Activated CD8-positive, alpha-beta memory T cell treated with anti-CD3 and anti-CD28 coated beads, Interleukin-2, amount 50 U/mL, for 24 hours (primary cell): ENCODE results near the gene EXOSC5.
"Not testable (repeated sequence)": the region's sequence is repeated elsewhere in the genome, so short reads cannot be mapped to it uniquely, and the experiment has no call there.

Source experiments
- DNase-seq: peaks from one replicate; pipeline ENCODE4 v3.0.0-alpha.2; 2020; ENCODE audit errors: extremely low read depth

EXOSC5 gene

DNA sequence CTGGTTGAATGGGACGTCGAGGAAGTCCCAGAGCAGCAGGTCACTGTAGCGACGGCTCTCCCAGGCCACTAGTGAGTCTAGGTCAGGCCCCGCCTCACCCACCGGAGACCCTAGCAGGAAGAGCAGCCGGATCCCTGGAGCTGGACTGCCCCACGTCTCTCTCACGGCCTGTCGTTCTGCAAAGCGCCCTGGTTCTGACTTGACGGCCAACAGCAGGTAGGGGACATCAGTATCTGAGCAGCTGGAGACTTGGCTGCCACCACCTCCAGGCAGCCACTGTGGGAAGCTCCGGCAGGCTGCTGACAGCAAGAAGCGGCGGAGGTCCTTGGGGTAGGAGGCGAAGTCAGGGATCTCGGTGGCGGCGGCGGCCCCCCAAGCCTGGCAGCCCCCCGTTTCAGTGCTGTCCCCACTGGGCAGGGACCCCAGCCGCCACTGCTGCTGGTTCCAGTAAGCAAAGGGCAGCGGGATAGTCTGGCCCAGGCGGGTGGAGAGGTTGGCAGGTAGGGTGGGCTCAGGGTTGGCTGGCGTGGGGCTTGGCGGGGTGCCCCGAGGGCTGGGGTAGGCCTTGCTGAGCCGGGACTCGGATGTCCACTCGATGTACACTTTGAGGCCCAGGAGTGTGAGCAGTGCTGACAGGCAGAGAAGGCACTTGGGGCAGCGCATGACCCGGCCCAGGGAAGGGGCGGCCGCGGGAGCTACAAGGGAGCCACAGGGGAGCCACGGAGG lies 29.1 kb upstream of the EXOSC5 start:
- no peak for DNase-seq

DNA sequence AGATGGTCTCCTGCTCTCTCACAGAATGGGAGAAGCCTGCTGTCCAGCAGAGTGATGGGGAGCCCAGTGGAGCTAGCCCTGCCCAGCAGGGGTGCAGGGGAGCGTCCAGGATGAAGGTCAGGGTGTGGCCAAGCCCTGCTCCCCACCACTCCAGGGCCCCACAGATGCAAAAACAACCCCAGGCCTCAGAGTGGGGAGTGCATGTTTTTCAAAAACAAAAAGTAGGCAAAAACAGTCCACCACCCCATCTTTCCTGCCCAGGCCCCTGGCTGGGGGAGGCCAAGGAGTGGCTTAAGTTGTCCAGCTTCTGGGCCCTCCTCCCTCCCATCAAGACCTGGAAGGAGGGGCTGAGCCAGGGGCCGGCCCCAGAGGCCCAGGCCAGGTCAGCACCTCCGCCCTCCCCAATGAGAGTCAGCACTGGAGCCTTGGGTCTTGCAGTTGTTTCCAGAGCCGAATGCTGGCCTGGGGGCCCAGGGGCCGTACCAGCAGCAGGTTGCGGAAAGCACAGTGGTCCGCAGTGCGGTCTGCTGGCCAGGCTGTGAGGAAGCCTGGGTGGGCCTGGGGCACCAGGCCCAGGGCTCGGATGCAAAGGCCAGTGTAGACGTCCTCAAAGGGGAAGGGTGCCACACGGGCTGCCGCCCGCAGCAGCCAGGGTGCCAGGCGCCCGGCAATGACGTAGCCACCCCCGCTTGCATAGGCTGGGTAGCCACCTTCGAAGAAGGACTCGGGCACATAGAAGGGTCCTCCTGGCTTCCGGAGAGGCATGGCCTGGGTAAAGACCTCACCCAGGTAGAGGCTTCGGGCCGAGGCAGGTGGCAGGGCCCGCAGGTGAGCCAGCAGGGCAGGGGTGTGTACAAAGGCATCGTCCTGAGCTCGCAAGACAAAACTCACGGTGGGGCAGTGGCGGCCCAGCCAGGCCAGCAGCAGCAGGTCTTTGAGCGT lies 28.3 kb upstream of the EXOSC5 start:
- DNase-seq, result no peak

DNA sequence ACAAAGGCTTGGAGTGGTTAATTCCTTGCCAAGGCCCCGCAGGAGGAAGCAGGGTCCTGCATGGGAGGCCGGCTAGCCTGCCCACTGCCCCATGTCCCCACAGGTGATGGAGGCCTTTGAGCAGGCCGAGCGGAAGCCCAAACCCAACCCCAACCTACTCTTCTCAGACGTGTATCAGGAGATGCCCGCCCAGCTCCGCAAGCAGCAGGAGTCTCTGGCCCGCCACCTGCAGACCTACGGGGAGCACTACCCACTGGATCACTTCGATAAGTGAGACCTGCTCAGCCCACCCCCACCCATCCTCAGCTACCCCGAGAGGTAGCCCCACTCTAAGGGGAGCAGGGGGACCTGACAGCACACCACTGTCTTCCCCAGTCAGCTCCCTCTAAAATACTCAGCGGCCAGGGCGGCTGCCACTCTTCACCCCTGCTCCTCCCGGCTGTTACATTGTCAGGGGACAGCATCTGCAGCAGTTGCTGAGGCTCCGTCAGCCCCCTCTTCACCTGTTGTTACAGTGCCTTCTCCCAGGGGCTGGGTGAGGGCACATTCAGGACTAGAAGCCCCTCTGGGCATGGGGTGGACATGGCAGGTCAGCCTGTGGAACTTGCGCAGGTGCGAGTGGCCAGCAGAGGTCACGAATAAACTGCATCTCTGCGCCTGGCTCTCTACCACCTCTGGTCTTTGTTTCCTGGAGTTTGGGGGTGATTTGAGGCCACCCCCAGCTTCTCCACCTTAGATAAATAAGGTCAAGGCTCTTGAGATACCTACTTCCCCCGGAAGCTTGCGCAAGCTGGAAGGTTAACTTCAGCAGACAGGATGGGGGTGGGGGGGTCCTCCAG lies 27.4 kb upstream of the EXOSC5 start:
- DNase-seq, result no peak

DNA sequence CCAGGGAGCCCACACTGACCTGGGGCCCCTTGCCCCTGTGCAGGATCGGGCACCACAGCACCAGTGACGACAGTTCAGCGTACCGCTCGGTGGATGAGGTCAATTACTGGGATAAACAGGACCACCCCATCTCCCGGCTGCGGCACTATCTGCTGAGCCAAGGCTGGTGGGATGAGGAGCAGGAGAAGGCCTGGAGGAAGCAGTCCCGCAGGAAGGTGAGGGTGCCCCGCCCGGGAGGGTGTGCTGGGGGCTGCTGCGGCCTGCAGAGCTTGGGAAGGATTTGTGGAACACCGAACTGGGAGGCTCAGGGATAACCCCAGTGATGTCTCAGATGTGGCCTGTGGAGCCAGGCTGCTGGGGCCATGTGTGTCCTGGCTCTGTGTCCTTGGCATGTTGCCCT lies 25.8 kb upstream of the EXOSC5 start:
- DNase-seq, result no peak

DNA sequence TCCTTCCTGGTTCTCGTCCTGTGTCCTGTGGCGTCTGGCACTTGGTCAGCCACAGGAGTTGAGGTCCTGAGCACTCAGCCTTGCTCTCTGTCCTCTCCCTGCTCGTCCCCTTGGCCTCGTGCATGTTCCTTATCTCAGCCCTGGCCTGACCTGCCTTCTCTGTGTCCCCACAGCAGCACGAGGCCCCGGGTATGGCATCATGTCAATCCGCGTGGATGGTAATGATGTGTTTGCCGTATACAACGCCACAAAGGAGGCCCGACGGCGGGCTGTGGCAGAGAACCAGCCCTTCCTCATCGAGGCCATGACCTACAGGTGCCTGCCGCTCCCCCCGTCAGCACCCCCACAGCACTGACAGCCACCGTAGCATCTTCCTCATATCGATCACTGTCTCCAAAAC lies 25.3 kb upstream of the EXOSC5 start:
- no peak for DNase-seq

DNA sequence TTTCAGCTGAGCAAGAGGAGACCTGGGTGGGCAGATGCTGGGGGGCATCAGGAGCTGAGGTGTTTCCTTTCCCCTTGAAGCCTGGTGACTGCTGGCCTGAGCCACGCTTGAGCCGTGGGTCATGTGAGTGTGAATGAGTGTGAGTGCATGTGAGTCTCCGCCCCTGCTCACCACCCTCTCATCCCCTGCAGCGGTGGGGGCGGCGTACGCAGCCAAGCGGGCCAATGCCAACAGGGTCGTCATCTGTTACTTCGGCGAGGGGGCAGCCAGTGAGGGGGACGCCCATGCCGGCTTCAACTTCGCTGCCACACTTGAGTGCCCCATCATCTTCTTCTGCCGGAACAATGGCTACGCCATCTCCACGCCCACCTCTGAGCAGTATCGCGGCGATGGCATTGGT lies 24.8 kb upstream of the EXOSC5 start:
- no peak for DNase-seq

DNA sequence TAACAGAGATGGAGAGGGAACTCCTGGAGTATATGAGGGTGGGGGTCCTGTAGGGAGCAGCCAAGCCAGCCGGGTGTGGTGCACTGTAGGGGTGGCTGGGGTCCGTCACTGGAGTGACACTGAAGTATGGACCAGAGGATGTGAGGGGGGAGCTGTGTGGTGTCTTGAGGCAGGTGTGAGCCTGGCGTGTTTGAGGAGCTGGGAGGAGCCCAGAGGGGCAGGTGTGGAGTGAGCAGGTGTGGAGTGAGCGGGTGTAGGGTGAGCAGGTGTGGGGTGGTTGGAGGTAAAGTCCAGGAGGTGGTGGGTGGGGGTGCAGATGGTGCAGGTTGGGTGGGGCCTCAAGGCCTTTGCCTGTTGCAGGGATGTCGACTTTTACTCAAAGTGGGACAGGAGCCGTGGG lies 24.2 kb upstream of the EXOSC5 start:
- no peak for DNase-seq

DNA sequence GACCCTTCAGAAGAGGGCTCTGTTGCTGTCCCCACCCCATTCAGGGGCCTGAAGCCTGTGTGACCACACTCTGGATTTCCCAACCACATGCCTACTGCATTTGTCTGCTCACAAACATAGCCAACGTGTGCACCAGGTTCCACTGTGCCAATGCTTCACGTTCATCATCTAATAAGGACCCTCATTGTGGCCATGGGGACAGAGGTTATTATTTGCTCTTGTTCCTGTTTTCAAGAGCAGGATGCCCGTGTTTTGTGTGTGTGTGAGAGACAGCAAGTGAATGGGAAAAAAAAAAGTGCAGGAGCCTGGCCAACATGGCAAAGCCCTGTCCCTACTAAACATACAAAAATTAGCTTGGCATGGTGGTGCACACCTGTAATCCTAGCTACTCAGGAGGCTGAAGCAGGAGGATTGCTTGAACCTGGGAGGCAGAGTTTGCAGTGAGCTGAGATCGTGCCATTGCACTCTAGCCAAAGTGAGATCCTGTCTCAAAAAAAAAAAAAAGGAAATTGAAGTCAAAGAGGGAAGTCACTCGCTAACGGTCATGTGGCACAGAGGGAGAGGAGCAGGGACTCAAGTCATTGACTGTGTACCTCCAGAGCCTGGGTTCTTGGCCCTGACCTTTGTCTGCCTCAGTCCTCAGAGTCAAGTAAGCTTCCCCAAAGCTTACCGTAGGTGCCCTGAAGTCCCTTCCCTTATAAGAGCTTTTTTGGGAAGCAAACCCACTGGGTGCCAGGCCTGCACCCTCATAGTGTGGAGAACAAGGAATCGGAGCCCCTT lies 23.1 kb upstream of the EXOSC5 start:
- DNase-seq, result no peak

DNA sequence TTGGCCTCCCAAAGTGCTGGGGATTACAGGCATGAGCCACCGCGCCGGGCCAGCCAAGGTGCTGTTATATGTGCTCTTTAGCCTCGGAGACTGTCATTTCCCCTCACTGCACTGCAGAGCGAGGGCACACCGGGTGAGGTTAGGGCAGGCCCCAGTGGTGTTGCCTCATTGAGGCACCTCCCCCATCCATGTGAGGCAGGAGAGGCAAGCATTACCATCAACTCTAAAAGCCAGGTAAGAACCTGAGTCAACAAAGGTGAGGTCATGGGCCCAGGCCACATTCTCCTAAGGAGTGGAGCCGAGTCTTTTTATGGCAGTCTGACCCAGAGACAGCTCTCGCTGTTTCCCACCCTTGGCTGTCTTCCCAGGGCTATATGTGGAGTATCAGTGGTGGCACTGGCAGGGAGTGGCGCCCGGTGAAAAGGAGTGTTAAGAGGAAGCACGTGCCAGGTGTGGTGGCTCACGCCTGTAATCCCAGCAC lies 19.1 kb upstream of the EXOSC5 start:
- DNase-seq, result no peak

DNA sequence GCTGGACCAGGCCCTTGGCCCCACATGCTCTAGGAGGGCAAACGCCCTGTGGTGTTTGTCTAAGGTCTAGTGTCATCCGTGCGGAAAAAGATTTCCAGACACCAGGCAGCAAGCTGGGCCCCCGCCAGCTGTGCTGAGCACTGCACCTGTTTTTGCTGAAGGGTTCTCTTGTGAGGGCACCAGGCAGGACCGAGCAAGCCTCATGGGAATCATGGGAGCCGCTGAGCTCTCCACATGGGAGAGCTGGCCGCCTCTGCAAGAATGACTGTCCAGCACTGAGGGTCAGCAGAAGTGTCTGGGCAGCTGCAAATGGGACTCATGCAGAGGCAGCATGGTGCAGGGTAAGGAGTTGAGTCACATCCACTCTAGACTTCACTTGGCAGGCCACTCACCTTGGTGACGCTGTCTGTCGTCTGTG lies 18.0 kb upstream of the EXOSC5 start:
- no peak for DNase-seq

DNA sequence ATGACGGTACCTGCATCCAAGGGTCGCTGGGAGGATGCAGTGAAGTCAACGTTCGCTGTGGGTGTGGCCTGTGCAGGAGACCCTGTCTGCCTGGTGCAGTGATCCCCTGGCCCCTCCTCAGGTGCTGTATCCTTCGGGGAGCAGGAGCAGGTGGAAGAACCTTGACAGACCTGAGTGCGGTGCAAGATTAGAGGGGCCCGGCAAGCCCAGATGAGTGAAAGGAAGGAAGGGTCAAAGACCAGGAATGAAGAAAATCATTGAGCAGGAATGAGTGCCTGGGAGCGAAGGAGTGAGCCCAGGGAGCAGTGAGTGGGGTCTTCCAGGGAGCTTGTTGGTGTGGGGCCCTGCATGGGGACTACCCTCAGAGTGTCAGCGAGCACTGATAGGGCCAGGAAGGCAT lies 17.3 kb upstream of the EXOSC5 start:
- DNase-seq, result no peak

DNA sequence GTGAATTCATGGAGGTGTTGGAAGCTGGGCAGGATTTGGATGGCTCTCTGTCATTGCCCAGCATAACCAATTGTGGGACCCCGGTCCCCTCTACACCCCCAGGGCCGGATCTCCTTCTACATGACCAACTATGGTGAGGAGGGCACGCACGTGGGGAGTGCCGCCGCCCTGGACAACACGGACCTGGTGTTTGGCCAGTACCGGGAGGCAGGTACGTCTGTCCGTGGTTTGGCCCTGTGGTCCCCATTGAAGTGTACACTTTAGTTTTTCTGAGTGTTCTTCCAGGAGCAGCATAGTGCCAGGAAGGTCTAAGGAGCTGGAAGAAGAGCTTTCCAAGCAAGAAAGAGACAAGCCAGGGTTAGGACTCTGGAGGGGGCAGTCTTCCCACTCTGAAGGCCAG lies 16.8 kb upstream of the EXOSC5 start:
- DNase-seq, result no peak

DNA sequence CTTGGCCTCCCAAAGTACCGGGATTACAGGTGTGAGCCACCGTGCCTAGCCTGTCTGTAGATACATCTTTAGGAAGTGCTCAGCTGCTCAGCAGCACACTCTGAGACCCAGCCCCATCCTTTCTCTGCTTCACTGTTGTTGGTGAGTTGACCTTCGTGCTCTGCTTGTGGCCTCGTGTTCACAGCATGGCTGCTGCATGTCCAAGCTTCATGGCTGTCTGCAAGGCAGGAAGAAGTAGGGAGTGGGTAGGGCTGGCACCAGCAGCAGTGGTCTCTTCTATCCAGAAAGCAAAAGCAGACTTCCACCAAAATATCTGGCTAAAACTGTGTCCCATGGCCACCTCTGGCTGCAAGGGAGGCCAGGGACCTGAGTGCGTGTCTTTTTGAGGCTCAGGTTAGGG lies 15.8 kb upstream of the EXOSC5 start:
- DNase-seq, result no peak

DNA sequence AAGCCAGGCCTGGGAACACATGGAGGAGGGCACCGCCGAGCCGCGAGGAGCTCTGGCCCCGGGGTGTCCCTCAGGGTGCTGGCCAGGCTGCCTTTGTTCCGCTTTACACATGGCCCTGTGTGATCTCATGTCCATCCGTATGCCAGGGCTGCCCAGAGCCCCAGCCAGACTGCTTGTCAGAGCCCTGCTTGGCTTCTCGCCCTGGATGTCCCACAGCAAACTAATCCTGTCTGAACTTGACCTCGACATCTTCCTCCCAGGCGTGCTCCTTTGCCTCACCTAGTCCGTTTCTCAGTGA lies 14.8 kb upstream of the EXOSC5 start:
- DNase-seq, result no peak

DNA sequence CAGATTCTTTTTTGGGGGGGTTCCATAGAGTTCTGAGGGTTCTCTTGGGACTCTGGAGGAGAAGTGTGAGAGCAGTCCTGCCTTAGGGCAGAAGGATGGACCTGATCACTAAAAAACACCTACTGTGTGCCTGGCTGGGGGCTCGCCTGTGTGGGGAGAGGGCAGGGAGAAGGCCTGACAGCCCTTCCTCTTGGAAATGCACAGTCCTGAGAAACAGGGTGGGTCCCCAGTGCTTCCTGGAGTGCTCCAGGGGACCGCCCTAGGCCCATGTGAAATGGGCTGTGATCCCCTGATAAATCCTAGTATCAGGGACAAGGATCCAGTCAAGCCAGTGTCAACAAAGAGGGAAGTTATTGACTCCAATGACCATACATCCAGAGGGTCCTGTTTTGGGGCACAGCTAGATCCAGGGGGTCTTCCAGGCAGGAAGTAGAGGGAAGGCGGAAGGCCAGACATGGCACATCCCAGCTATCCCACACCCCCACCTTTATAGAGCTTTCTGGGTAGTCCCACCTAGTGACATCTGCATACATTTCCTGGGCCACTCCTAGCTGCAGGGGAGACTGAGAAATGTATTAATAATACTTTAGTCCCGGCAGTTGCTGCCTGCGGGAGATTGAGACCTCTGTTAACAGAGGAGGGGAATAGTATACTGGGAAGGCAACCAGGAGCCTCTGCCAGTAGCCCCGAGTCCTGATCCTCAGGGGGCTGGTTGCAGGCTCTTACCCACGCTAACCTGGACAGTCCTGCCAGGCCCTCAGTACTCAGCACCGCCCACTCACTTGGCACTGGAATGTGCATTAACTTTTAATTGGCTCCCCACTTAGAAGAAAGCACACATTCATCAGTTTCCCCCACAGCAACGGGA lies 14.2 kb upstream of the EXOSC5 start:
- no peak for DNase-seq

DNA sequence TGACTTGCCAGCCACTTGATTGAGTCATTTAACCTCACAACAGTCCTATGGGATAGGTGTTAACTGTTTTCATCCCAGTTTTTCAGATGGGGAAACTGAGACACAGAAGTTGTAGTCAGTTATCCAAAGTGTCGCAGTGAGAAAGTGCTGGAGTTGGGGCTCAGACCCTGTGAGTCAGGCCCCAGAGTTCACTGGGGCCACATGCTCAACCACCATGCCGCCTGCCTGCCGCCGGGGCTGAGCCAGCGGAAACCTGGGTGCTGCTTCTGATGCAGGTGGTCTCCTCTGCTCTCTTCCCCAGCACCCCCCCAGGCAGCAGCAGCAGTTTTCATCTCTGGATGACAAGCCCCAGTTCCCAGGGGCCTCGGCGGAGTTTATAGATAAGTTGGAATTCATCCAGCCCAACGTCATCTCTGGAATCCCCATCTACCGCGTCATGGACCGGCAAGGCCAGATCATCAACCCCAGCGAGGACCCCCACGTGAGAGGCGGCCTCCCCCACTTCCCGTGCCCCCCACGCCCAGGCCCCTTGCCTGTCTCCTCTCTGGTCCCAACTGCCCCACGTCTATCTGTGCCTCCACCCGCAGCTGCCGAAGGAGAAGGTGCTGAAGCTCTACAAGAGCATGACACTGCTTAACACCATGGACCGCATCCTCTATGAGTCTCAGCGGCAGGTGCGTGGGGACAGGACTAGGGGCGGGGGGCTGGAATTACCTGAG lies 13.3 kb upstream of the EXOSC5 start:
- no peak for DNase-seq

DNA sequence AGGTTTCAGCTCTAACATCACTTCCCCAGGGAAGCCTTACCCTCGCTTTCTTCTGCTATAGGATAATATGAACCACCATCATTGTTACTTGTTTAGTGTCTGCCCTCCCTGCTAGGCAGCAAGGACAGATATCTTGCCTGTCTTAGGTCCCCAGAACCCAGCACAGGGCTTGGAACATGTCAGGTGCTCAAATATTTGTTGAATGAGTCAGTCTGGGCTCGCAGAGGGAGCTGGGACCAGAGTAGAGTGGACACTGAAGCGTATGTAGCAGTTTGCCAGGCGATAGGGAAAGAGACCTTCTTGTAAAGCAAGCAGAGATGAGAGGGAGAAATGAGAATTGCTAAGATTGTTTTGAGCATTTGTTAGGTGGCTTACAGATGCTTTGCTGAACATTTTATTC lies 12.1 kb upstream of the EXOSC5 start:
- no peak for DNase-seq

DNA sequence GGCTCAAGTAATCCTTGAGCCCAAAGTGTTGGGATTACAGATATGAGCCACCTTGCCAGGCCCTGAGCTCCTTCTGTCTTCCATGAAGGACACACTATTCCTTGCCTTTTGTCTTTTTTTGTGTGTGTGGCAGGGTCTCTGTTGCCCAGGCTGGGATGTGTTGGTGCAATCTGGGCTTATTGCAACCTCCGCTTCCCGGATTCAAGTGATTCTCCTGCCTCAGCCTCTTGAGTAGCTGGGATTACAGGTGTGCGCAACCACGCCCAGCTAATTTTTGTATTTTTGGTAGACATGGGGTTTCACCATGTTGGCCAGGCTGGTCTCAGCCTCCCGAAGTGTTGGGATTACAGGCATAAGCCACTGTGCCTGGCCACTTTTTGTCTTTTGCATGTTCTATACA lies 11.7 kb upstream of the EXOSC5 start:
- DNase-seq, result not testable (repeated sequence)

DNA sequence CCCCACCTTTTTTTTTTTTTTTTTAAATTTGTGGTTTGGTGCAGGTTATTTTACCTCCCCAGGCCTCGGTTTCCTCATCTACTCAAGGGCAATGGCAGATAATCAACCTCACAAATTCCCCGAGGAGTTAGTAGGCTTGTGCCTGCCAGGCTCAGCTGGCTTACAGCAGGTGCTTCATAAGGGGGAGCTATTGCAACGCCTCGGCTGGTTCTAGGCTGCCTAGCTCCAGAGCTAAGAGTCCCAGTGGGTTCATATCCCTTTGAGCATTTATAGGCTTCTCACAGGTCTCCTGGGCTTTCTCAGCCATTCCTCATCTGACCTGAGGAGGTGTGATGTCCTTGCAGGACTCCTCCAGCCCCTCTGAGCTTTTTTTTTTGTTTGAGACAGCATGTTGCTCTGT lies 11.1 kb upstream of the EXOSC5 start:
- DNase-seq, result no peak

DNA sequence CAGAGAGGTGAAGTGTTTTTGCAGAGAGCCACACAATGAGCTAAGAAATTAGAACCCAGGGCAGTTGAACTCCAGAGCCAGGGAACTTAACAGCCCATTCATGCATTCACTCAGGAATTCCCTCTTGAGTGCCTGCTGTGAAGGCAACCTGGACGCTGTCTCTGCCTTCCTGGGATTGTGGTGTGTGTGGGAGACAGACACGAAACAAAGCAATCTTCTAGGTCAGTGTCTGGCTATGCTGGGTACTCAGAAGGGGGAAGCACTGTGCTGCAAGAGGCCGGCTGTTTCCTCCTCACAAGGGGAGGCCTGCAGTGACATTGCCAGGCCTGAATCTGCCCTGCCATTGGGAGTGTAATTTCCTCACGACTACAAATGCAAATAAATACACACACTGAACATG lies 10.1 kb upstream of the EXOSC5 start:
- no peak for DNase-seq
